ENCODE measurements around the gene SMAD6. TPM values are rescaled to one million over a fixed set of nuclear protein-coding genes. Genes with fewer than 3 reads are reported as not detected.

Gene SMAD6
- total and polyA plus RNA-seq, 2 donors (not counting 1 experiment from before 2014, with no cell fraction given) = 1.2 to 8.9 TPM

- no peaks in the 10 kb centered on the region for H3K36me3 ChIP-seq (ENCODE audit: control insufficient read depth, insufficient read depth, low read length)
- H3K9ac ChIP-seq (ENCODE audit: insufficient read depth, low read length) = no peak overlapping the region
- H3K79me2 ChIP-seq (ENCODE audit: control insufficient read depth, insufficient read depth, low read length) = peaks cover 5% of the 10 kb centered on the region
- no peak for DNase-seq (ENCODE audit: low read depth in 2 of 2)
- H3K4me3 ChIP-seq (replicated peaks in 1 of 4; ENCODE audit: control extremely low read depth in 1 of 4, insufficient read depth in 1 of 4, low read depth in 3 of 4, low read length in 4 of 4) = no peak overlapping the region
- H3K4me2 ChIP-seq (ENCODE audit: extremely low read depth, insufficient read depth, low read length) = no peak overlapping the region
- no peak overlapping the region for H2AFZ ChIP-seq (ENCODE audit: low read length)
- no peak for TF ChIP-seq EZH2 (IDR thresholded peaks at IDR 0.05; ENCODE audit: low read length, missing control alignments)
- no peak for TF ChIP-seq CTCF (conservative IDR thresholded peaks at IDR 0.05 in 1 of 2, IDR thresholded peaks at IDR 0.05 in 1 of 2; ENCODE audit: low read depth in 1 of 2, low read length in 2 of 2)
- H4K20me1 ChIP-seq (ENCODE audit: control insufficient read depth, extremely low read depth, insufficient read depth, low read length) = no peaks in the 10 kb centered on the region
- peaks cover 17% of the 10 kb centered on the region for H3K4me1 ChIP-seq (ENCODE audit: control insufficient read depth, extremely low read depth, insufficient read depth, low read length)
- no peak overlapping the region for H3K27ac ChIP-seq (ENCODE audit: insufficient read depth, low read length)
- H3K9me3 ChIP-seq (ENCODE audit: control insufficient read depth, insufficient read depth, low read depth, low read length) = no peaks in the 10 kb centered on the region
- no peaks in the 10 kb centered on the region for H3K27me3 ChIP-seq (ENCODE audit: control insufficient read depth, insufficient read depth, low read length)
These were observed 36.1 kb downstream of the SMAD6 start for GRCh38 chr15:66738116-66738515.

- TF ChIP-seq CTCF (conservative IDR thresholded peaks at IDR 0.05 in 1 of 2, IDR thresholded peaks at IDR 0.05 in 1 of 2; ENCODE audit: low read depth in 1 of 2, low read length in 2 of 2) (no peak), EZH2 (IDR thresholded peaks at IDR 0.05; ENCODE audit: low read length, missing control alignments) (no peak)
These were observed 36.6 kb downstream of the SMAD6 start for GRCh38 chr15:66738595-66738994.

GRCh38 chr15:66739287-66739686, 37.3 kb downstream of the SMAD6 start:
- H4K20me1 ChIP-seq (ENCODE audit: control insufficient read depth, extremely low read depth, insufficient read depth, low read length) = no peaks in the 10 kb centered on the region
- no peak overlapping the region for H3K4me3 ChIP-seq (replicated peaks in 1 of 4; ENCODE audit: control extremely low read depth in 1 of 4, insufficient read depth in 1 of 4, low read depth in 3 of 4, low read length in 4 of 4)
- peaks cover 6% of the 10 kb centered on the region for H3K79me2 ChIP-seq (ENCODE audit: control insufficient read depth, insufficient read depth, low read length)
- peaks cover 14% of the 10 kb centered on the region for H3K4me1 ChIP-seq (ENCODE audit: control insufficient read depth, extremely low read depth, insufficient read depth, low read length)
- H3K27ac ChIP-seq (ENCODE audit: insufficient read depth, low read length) = no peak overlapping the region
- no peaks in the 10 kb centered on the region for H3K36me3 ChIP-seq (ENCODE audit: control insufficient read depth, insufficient read depth, low read length)
- no peaks in the 10 kb centered on the region for H3K27me3 ChIP-seq (ENCODE audit: control insufficient read depth, insufficient read depth, low read length)
- TF ChIP-seq CTCF (conservative IDR thresholded peaks at IDR 0.05 in 1 of 2, IDR thresholded peaks at IDR 0.05 in 1 of 2; ENCODE audit: low read depth in 1 of 2, low read length in 2 of 2) = no peak
- no peak for TF ChIP-seq EZH2 (IDR thresholded peaks at IDR 0.05; ENCODE audit: low read length, missing control alignments)
- H2AFZ ChIP-seq (ENCODE audit: low read length) = no peak overlapping the region
- no peak overlapping the region for H3K4me2 ChIP-seq (ENCODE audit: extremely low read depth, insufficient read depth, low read length)
- H3K9ac ChIP-seq (ENCODE audit: insufficient read depth, low read length) = no peak overlapping the region
- no peaks in the 10 kb centered on the region for H3K9me3 ChIP-seq (ENCODE audit: control insufficient read depth, insufficient read depth, low read depth, low read length)
- no peak for DNase-seq (ENCODE audit: low read depth in 2 of 2)

More at GRCh38 chr15:66738595-66738994, 36.6 kb downstream of the SMAD6 start:
- no peaks in the 10 kb centered on the region for H4K20me1 ChIP-seq (ENCODE audit: control insufficient read depth, extremely low read depth, insufficient read depth, low read length)
- no peak overlapping the region for H2AFZ ChIP-seq (ENCODE audit: low read length)
- DNase-seq (ENCODE audit: low read depth in 2 of 2) = no peak
- H3K27me3 ChIP-seq (ENCODE audit: control insufficient read depth, insufficient read depth, low read length) = no peaks in the 10 kb centered on the region
- no peak overlapping the region for H3K27ac ChIP-seq (ENCODE audit: insufficient read depth, low read length)
- no peaks in the 10 kb centered on the region for H3K36me3 ChIP-seq (ENCODE audit: control insufficient read depth, insufficient read depth, low read length)
- H3K9ac ChIP-seq (ENCODE audit: insufficient read depth, low read length) = no peak overlapping the region
- H3K4me3 ChIP-seq (replicated peaks in 1 of 4; ENCODE audit: control extremely low read depth in 1 of 4, insufficient read depth in 1 of 4, low read depth in 3 of 4, low read length in 4 of 4) = no peak overlapping the region
- H3K4me2 ChIP-seq (ENCODE audit: extremely low read depth, insufficient read depth, low read length) = no peak overlapping the region
- H3K9me3 ChIP-seq (ENCODE audit: control insufficient read depth, insufficient read depth, low read depth, low read length) = no peaks in the 10 kb centered on the region
- H3K4me1 ChIP-seq (ENCODE audit: control insufficient read depth, extremely low read depth, insufficient read depth, low read length) = peaks cover 16% of the 10 kb centered on the region
- H3K79me2 ChIP-seq (ENCODE audit: control insufficient read depth, insufficient read depth, low read length) = peaks cover 5% of the 10 kb centered on the region

Data from fibroblast of lung (primary cell).